Cortex of kidney (tissue), 1 donor: ENCODE measurements around the gene ZNF77.
"Not testable (repeated sequence)": the region's sequence is repeated elsewhere in the genome, so short reads cannot be mapped to it uniquely, and the experiment has no call there.

ENCODE experiments used
- DNase-seq: peaks from one replicate; lab custom pipeline; 2025; lab: John Stamatoyannopoulos, UW

The ZNF77 gene

DNA sequence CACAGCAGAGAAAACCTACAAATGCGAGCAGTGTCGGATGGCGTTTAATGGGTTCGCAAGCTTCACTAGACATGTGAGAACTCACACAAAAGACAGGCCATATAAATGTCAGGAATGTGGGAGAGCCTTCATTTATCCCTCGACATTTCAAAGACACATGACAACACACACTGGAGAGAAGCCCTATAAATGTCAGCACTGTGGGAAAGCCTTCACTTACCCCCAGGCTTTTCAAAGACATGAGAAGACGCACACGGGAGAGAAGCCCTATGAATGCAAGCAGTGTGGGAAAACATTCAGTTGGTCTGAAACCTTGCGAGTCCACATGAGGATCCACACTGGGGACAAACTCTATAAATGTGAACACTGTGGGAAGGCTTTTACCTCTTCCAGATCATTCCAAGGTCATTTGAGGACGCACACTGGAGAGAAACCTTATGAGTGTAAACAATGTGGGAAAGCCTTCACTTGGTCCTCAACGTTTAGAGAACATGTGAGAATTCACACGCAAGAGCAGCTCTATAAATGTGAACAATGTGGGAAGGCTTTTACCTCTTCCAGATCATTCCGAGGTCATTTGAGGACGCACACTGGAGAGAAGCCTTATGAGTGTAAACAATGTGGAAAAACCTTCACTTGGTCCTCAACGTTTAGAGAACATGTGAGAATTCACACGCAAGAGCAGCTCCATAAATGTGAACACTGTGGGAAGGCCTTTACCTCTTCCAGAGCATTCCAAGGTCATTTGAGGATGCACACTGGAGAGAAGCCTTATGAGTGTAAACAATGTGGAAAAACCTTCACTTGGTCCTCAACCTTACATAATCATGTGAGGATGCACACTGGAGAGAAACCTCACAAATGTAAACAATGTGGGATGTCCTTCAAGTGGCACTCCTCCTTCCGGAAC, 27.2 kb downstream of the ZNF77 start:
- no peak for DNase-seq

DNA sequence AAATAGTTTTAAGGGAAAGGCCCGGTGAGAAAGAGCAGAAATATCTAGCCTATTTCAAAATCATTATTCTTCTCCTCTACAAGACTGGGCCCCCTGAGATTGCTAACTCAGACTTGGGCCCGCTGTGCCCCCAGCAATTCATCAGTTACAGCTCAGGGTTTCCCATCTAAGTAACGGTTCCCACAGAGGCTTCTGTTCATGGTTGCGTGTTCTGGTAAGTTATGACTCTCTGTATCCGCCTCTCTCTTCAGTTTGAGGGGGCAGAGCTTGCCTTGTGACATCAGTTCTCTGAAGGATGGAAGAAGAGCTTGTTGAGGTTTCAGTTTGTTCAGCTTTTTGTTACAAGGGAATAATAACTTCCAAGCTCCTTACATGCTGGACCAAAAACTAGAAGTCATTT, 32.5 kb downstream of the ZNF77 start:
- no peak for DNase-seq

DNA sequence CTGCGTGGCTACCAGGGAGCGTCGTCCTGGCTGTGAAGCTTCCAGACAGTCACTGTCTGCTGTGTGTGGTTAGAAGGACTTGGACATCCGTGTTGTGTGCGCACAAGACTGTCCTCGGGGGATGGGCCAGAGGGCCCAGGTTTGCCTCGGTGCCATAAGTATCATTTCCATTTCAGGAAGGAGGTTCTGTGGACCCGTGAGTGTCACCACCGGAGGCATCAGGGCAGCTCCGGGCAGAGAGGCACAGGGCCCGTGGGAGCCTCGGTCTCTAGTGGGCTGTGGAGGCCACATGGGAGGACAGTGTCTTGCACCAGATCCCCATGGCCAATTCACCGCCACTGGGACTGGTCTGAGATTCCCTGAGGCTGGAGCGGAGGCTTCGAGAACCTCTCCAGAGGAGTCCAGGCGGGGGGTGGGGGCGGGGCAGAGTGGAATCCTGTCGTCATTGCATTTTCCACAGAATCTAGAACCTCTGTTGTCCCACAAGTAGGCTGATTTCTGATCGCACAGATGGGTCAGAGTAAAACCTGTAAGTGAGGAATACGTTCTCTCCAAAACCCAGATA, 38.1 kb downstream of the ZNF77 start:
- DNase-seq = no peak

DNA sequence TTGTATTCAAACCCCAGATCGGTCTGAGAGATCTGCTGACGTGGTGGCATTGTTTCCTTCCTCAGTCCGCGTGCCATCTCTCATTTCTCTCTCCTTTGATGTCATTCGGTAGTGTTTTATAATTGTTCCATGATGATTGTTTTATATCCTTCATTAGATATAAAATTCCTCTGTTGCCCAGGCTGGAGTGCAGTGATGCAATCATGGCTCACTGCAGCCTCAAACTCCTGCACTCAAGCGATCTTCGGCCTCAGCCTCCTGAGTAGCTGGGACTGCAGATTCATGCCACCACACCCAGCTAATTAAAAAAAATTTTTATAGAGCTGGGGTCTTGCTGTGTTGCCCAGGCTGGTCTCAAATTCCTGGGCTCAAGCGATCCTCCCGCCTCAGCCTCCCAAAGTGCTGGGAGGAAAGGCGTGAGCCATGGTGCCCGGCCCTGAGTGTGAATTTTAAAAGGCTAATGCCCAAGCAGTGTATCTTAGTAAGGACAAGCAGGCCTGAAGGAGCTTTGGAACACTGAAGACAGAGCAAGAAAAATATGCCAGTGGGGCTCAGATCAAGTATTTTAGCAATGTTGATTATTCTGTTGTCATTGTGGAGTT, 38.8 kb downstream of the ZNF77 start:
- no peak for DNase-seq

DNA sequence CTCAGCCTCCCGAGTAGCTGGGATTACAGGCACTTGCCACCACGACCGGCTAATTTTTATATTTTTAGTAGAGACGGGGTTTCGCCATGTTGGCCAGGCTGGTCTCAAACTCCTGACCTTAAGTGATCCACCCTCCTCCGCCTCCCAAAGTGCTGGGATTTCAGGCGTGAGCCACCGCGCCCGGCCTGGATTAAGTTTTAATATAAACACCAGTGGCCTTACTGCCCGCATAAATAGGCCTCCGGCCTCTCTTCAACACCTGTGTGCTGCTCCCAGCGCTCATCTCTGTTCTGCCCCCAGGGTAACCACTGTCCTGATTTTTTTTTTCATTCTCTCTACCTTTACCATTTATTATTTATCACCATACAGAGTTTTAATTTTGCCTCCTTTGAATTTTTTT, 41.4 kb downstream of the ZNF77 start:
- not testable (repeated sequence) for DNase-seq

DNA sequence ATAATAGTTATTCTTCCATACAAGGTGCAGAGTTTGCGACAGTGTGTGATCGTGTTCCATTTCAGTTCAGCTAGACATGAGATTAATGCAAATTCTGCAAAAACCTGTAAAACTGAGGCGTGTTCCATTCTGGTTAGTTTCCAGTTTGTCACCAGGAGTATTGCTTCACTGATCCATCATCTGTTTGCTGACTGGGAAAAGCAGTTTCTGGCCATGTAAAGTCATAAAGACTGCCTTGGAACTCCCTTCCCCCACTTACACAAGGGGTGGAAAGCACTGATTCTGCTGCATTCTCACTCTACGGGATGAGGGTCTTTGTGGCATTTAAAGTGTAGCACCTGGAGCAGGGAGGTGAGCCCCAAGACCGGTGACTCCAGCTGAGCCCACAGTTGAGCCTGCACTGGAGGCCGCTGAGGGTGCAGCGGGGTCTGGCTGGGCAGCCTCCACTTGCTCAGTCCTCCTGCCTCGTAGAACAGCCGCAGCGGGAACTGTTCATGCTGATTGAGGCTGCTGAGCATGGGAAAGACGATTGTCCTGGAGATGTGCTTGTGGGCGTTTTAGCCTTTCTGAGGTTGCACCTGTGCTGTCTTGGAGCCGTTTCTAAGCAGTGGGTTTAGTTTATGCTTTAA, 42.1 kb downstream of the ZNF77 start:
- DNase-seq = no peak

DNA sequence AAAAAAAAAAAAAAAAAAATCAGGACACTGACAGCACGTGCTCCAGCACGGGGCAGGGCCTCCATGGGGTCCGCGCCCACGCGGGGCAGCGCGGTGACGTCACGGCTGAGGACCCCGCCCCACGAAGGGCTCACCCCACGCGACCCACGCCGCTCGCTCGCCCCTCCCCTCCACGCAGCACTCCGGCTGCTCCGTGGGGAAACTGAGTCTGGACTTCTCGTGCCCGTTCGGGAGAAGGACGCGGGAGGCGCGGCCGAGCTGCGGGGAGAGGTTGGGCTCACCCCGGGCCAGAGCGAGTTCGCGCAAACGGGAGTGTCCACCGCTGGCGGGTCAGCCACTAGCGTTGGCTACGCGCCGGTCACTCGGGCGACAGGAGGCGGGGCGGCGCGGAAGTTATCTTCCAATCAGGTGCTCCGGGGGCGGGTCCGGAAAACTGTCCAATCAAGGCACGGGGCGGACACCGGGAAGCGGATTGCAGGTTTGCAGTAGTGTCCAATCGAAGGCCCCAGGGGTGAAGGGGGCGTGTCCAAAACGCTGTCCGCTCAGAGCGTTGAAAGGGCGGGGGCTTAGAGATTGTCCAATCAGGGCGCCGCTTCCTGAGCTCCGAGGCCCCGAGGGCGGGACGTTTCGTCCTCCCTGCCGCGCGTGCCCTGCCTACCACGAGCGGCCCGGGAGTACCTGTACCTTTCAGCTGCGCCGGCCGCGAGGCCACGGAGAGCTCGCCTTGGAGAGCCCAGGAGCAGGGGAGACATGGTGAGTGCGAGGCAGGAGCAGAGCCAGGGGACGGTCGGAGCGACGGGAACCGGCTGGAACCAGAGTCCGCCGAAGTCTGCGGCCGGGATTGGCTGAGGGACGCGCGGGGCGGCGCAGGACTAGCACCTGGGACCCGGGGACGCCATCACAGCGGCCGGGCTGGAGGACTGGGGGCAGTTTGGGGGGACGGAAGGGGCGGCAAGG, 44.2 kb downstream of the ZNF77 start, which contains the start of gene ZNF57:
TSS of gene ZNF57 (plus strand) at position 633 of the 957 bp plus-strand sequence. CDS start at position 751, 118 bp downstream.
- peak; percentile 99 for DNase-seq

DNA sequence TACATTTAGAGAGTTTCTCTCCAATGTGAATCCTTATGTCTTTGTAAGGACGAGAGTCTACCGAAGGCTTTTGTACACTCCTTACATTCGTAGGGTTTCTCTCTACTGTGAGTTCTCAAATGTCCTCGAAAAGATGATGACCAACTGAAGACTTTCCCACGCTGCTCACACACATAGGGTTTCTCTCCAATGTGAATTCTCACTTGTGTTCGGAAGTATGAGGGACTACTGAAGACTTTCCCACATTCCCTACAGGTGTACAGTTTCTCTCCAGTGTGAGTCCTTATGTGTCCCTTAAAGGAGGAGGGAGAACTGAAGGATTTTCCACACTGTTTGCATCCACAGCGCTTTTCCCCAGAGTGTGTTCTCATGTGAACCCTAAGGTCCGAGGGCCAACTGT, 48.1 kb downstream of the ZNF77 start:
- no peak for DNase-seq

DNA sequence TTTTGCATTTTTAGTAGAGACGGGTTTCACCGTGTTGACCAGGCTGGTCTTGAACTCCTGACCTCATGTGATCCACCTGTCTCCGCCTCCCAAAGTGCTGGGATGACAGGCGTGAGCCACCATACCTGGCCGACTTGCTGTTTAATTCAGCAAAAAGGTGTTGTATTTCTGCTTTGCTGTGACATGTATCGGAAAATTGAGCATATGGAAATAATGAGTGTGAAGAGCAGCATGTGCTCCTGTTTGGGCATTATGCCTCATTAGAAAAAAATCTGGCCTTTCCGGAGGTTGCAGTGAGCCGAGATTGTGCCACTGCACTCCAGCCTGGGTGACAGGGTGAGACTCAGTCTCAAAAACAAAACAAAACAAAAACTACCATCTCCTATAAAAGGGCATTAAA, 54.2 kb downstream of the ZNF77 start:
- DNase-seq = not testable (repeated sequence)

DNA sequence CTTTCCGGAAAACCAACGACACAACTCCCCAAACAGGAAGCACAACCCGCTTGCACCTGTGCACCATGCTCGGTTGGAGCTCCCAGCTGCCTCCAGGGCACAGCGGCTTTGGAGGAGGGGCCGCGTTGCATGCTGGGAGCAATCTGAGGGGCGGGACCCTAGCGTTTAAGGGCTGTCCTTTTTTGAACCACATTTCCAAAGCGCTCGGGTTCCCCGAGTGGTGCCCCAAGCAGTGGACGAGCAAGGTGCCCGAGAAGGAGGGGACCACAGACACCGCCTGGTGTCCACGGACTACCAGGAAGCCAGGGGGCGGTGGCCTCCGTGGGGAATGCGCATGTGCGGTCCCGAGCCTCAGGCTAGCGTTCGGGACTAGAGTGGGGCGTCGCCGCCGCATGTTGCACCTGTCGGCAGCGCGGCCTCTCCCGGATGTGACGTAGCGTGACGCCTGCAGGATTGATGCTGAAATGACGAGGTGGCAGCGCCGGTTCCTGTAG, 56.0 kb downstream of the ZNF77 start:
- DNase-seq = no peak

DNA sequence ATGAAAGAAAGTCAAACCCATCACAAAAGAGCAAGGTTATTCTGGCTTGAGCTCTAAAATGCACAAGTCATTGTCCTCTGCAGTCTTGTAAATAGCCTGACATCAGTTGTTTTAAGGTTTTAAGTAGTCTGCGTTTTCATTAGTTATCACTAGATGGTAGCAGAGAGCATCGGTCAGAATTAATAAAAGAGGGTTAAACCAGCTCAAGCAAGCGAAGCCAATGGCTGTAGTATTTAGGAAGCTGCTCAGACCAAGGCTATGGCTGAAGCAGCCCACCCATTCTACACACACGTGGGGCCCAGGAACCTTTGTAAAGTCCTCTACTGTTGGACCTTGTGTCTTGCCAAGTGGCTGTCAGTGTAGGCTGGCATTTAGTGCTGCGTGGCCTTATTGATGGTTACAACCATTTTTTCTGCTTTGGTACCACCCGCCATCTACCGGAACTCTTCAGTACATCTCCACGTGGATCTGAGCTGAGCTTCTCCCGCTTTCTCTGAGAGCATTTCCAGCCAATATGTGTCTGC, 57.3 kb downstream of the ZNF77 start:
- DNase-seq = no peak

DNA sequence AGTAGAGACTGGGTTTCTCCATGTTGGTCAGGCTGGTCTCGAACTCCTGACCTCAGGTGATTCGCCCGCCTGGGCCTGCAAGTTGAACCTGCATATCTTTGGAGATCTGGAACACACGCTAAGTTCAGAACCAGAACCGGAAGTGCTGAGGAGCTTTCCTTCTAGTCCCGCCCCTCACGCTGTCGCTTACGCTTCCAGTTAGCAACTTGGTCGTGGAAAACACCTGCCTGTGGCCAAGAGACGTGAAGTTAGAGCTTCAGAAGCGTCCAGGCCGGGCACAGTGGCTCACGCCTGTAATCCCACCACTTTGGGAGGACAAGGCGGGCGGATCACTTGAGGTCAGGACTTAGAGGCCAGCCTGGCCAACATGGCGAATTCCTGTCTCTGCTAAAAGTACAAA, 59.0 kb downstream of the ZNF77 start:
- DNase-seq = no peak

DNA sequence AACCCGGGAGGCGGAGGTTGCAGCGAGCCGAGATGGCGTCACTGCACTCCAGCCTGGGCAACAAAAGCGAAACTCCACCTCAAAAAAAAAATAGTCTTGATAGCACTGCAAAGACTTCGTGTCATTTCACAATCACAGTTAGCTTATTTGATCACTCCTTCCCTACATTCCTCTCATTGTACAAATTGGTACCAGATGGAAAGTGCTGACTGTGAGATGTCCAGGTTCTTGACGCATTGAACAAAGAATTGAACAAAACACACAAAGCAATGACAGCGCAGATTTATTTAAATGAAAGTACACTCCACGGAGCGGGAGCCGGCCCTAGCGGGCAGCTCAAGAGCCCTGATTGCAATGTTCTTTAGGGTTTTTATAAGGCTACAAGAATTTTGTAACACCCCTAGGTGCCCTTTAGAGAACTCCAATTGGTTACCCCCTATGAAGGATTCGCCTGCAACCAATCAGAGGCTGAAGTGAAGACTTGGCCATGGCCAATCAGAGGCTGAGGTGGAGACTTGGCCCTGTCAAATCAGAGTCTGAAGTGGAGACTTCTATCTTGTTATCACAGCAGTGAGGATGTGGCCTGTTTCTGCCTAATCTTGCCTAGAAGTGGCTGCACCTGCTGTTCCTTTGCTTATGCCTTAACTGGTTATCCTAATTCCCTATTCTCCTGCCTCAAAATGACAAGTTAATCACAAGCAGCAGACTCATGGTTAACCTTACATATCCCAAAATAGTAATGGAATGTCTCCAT, 60.9 kb downstream of the ZNF77 start:
- no peak for DNase-seq
